ENCODE data around the gene POLDIP3. TPM values are rescaled to one million over a fixed set of nuclear protein-coding genes. Genes with fewer than 3 reads are reported as not detected.
"Not testable (repeated sequence)": the region's sequence is repeated elsewhere in the genome, so short reads cannot be mapped to it uniquely, and the experiment has no call there.

POLDIP3 gene
- total and polyA plus RNA-seq, 2 experiments from 2014 or later = 35.5 to 45.9 TPM

- TF ChIP-seq EZH2 (IDR thresholded peaks at IDR 0.05; ENCODE audit: insufficient read depth, poor library complexity, severe bottlenecking) (no peak), EZH2phosphoT487 (IDR thresholded peaks at IDR 0.05; ENCODE audit: insufficient read depth, low read depth) (no peak)
- no peaks in the 10 kb centered on the region for H4K20me1 ChIP-seq (ENCODE audit: insufficient read depth)
- DNase-seq = no peak
- peaks cover 17% of the 10 kb centered on the region; the same call in 1 of the 2 replicates for H3F3A ChIP-seq (ENCODE audit: insufficient read depth)
- no peak overlapping the region for H3K27ac ChIP-seq
- H3K9ac ChIP-seq = no peak overlapping the region
- H2AFZ ChIP-seq = no peak overlapping the region
- H3K9me3 ChIP-seq (ENCODE audit: low read depth) = no peaks in the 10 kb centered on the region
- no peaks in the 10 kb centered on the region for H3K9me2 ChIP-seq (ENCODE audit: insufficient read depth)
- H3K79me2 ChIP-seq (ENCODE audit: insufficient read depth) = peaks cover 26% of the 10 kb centered on the region
- WGBS, 2 experiments (ENCODE audit: low coverage in 1 of 2, low lambda C conversion rate in 2 of 2, missing lambda C conversion rate in 2 of 2) = 88 to 89% methylated on average over 8 of the region's 8 CpGs
- in situ Hi-C loops (cut with MboI) = no loop called here
- H3K4me2 ChIP-seq (ENCODE audit: unreplicated experiment) = no peak overlapping the region
- H3K36me3 ChIP-seq (ENCODE audit: low read depth) = peaks cover 34% of the 10 kb centered on the region
- no peaks in the 10 kb centered on the region for H3K27me3 ChIP-seq (replicated peaks; ENCODE audit: insufficient read depth)
- H3K4me3 ChIP-seq = no peak overlapping the region
- 0 out of 2 replicates have a peak, but pooled peaks cover 3% of the 10 kb centered on the region for H3K4me1 ChIP-seq (ENCODE audit: insufficient read depth)
Observed at GRCh38 chr22:42585096-42585495, 29.6 kb downstream of the POLDIP3 start.

- no peak overlapping the region for H3K4me2 ChIP-seq (ENCODE audit: unreplicated experiment)
- no peak overlapping the region for H3K4me3 ChIP-seq
- peaks cover 27% of the 10 kb centered on the region for H3K79me2 ChIP-seq (ENCODE audit: insufficient read depth)
- H3K9me3 ChIP-seq (ENCODE audit: low read depth) = no peaks in the 10 kb centered on the region
- no peak for DNase-seq
- H3K27ac ChIP-seq = no peak overlapping the region
- in situ Hi-C loops (cut with MboI) = no loop called here
- no peaks in the 10 kb centered on the region for H3K9me2 ChIP-seq (ENCODE audit: insufficient read depth)
- 91 to 94% methylated on average over 4 of the region's 4 CpGs for WGBS, 2 experiments (ENCODE audit: low coverage in 1 of 2, low lambda C conversion rate in 2 of 2, missing lambda C conversion rate in 2 of 2)
- H3K36me3 ChIP-seq (ENCODE audit: low read depth) = peaks cover 29% of the 10 kb centered on the region
- no peak overlapping the region for H2AFZ ChIP-seq
- no peaks in the 10 kb centered on the region for H4K20me1 ChIP-seq (ENCODE audit: insufficient read depth)
- 0 out of 2 replicates have a peak, but pooled peaks cover 3% of the 10 kb centered on the region for H3K4me1 ChIP-seq (ENCODE audit: insufficient read depth)
- no peaks in the 10 kb centered on the region for H3K27me3 ChIP-seq (replicated peaks; ENCODE audit: insufficient read depth)
- TF ChIP-seq EZH2phosphoT487 (IDR thresholded peaks at IDR 0.05; ENCODE audit: insufficient read depth, low read depth) (no peak), EZH2 (IDR thresholded peaks at IDR 0.05; ENCODE audit: insufficient read depth, poor library complexity, severe bottlenecking) (no peak)
- peaks cover 17% of the 10 kb centered on the region; the same call in 1 of the 2 replicates for H3F3A ChIP-seq (ENCODE audit: insufficient read depth)
- no peak overlapping the region for H3K9ac ChIP-seq
Observed at GRCh38 chr22:42584364-42584940, 30.2 kb downstream of the POLDIP3 start.

- no peak for TF ChIP-seq EZH2phosphoT487 (IDR thresholded peaks at IDR 0.05; ENCODE audit: insufficient read depth, low read depth)
- TF ChIP-seq EZH2 (IDR thresholded peaks at IDR 0.05; ENCODE audit: insufficient read depth, poor library complexity, severe bottlenecking) = no peak
- H3K4me2 ChIP-seq (ENCODE audit: unreplicated experiment) = no peak overlapping the region
- no peak overlapping the region for H3K27ac ChIP-seq
- H3K9me2 ChIP-seq (ENCODE audit: insufficient read depth) = no peaks in the 10 kb centered on the region
- no peak overlapping the region for H3K4me3 ChIP-seq
- H3F3A ChIP-seq (ENCODE audit: insufficient read depth) = peaks cover 17% of the 10 kb centered on the region; the same call in 1 of the 2 replicates
- no peak overlapping the region for H2AFZ ChIP-seq
- 0 out of 2 replicates have a peak, but pooled peaks cover 3% of the 10 kb centered on the region for H3K4me1 ChIP-seq (ENCODE audit: insufficient read depth)
- in situ Hi-C loops (cut with MboI) = no loop called here
- no peaks in the 10 kb centered on the region for H3K9me3 ChIP-seq (ENCODE audit: low read depth)
- H4K20me1 ChIP-seq (ENCODE audit: insufficient read depth) = no peaks in the 10 kb centered on the region
- no peak for DNase-seq
- WGBS, 2 experiments (ENCODE audit: low coverage in 1 of 2, low lambda C conversion rate in 2 of 2, missing lambda C conversion rate in 2 of 2) = 65 to 82% methylated on average over 1 of the region's 1 CpG
- peaks cover 23% of the 10 kb centered on the region for H3K36me3 ChIP-seq (ENCODE audit: low read depth)
- H3K9ac ChIP-seq = no peak overlapping the region
- H3K79me2 ChIP-seq (ENCODE audit: insufficient read depth) = peaks cover 18% of the 10 kb centered on the region
- no peaks in the 10 kb centered on the region for H3K27me3 ChIP-seq (replicated peaks; ENCODE audit: insufficient read depth)
Observed at GRCh38 chr22:42582987-42583386, 31.7 kb downstream of the POLDIP3 start.

GRCh38 chr22:42581762-42582716 lies 32.6 kb downstream of the POLDIP3 start:
- Histone ChIP-seq H3K27ac (no peak overlapping the region), H3K4me1 (ENCODE audit: insufficient read depth) (0 out of 2 replicates have a peak, but pooled peaks cover 3% of the 10 kb centered on the region), H3K79me2 (ENCODE audit: insufficient read depth) (peaks cover 18% of the 10 kb centered on the region), H3K36me3 (ENCODE audit: low read depth) (peaks cover 16% of the 10 kb centered on the region), H3K9me2 (ENCODE audit: insufficient read depth) (no peaks in the 10 kb centered on the region), H3K4me2 (ENCODE audit: unreplicated experiment) (peak overlapping the region; percentile 71), H3K4me3 (peak overlapping the region; percentile 82), H3F3A (ENCODE audit: insufficient read depth) (peaks cover 17% of the 10 kb centered on the region; the same call in 1 of the 2 replicates), H4K20me1 (ENCODE audit: insufficient read depth) (no peaks in the 10 kb centered on the region), H3K9ac (peak overlapping the region; percentile 86), H2AFZ (peak overlapping the region; percentile 68), H3K27me3 (replicated peaks; ENCODE audit: insufficient read depth) (no peaks in the 10 kb centered on the region), H3K9me3 (ENCODE audit: low read depth) (no peaks in the 10 kb centered on the region)
- peak; percentile 89 for DNase-seq
- in situ Hi-C loops (cut with MboI) = no loop called here
- no peak for TF ChIP-seq EZH2 (IDR thresholded peaks at IDR 0.05; ENCODE audit: insufficient read depth, poor library complexity, severe bottlenecking)
- TF ChIP-seq EZH2phosphoT487 (IDR thresholded peaks at IDR 0.05; ENCODE audit: insufficient read depth, low read depth) = no peak
- WGBS, 2 experiments (ENCODE audit: low coverage in 1 of 2, low lambda C conversion rate in 2 of 2, missing lambda C conversion rate in 2 of 2) = 6 to 14% methylated on average over 25 to 57 of the region's 64 CpGs

- H2AFZ ChIP-seq = peak overlapping the region; percentile 68
- H4K20me1 ChIP-seq (ENCODE audit: insufficient read depth); H3K9me3 ChIP-seq (ENCODE audit: low read depth); H3K36me3 ChIP-seq (ENCODE audit: low read depth); in situ Hi-C loops (cut with MboI); H3K27ac ChIP-seq; DNase-seq; H3K27me3 ChIP-seq (replicated peaks; ENCODE audit: insufficient read depth); H3K4me1 ChIP-seq (ENCODE audit: insufficient read depth); H3K9me2 ChIP-seq (ENCODE audit: insufficient read depth): not testable (repeated sequence)
- WGBS, 2 experiments (ENCODE audit: low coverage in 1 of 2, low lambda C conversion rate in 2 of 2, missing lambda C conversion rate in 2 of 2) = 2% methylated on average over 11 to 13 of the region's 22 CpGs
- H3F3A ChIP-seq (ENCODE audit: insufficient read depth) = peaks cover 17% of the 10 kb centered on the region; the same call in 1 of the 2 replicates
- peaks cover 18% of the 10 kb centered on the region for H3K79me2 ChIP-seq (ENCODE audit: insufficient read depth)
- H3K4me2 ChIP-seq (ENCODE audit: unreplicated experiment) = peak overlapping the region; percentile 72
- H3K4me3 ChIP-seq = peak overlapping the region; percentile 82
- peak overlapping the region; percentile 86 for H3K9ac ChIP-seq
Observed at GRCh38 chr22:42581194-42581761, 33.4 kb downstream of the POLDIP3 start.

GRCh38 chr22:42580040-42580439 lies 34.6 kb downstream of the POLDIP3 start:
- in situ Hi-C loops (cut with MboI); H2AFZ ChIP-seq; H3K27ac ChIP-seq; H3K9me2 ChIP-seq (ENCODE audit: insufficient read depth); H3K36me3 ChIP-seq (ENCODE audit: low read depth); DNase-seq; H3K9ac ChIP-seq; H3K4me1 ChIP-seq (ENCODE audit: insufficient read depth); H3K4me3 ChIP-seq; H4K20me1 ChIP-seq (ENCODE audit: insufficient read depth); H3K4me2 ChIP-seq (ENCODE audit: unreplicated experiment); H3K9me3 ChIP-seq (ENCODE audit: low read depth); H3K27me3 ChIP-seq (replicated peaks; ENCODE audit: insufficient read depth): not testable (repeated sequence)
- Histone ChIP-seq H3K79me2 (ENCODE audit: insufficient read depth) (peaks cover 18% of the 10 kb centered on the region), H3F3A (ENCODE audit: insufficient read depth) (peaks cover 17% of the 10 kb centered on the region; the same call in 1 of the 2 replicates)
- WGBS, 2 experiments (ENCODE audit: low coverage in 1 of 2, low lambda C conversion rate in 2 of 2, missing lambda C conversion rate in 2 of 2) = 92 to 93% methylated on average over 3 of the region's 4 CpGs

Measured in GM23248 (cell line).